GM23248 (cell line): ENCODE data around the gene RIPOR3. TPM values are rescaled to one million over a fixed set of nuclear protein-coding genes. Genes with fewer than 3 reads are reported as not detected.
"Not testable (repeated sequence)": the region's sequence is repeated elsewhere in the genome, so short reads cannot be mapped to it uniquely, and the experiment has no call there.

Source experiments
- DNase-seq: peaks from one replicate; pipeline ENCODE4 v3.0.0-alpha.2; 2015
- H2AFZ ChIP-seq: fragments of 200-600 bp; sonication (generic); 2 replicates; pipeline ENCODE4 v1.6.1; 2016; ENCODE audit warnings: antibody characterized with exemption
- H3F3A ChIP-seq: fragments of 200-600 bp; sonication (generic); 2 replicates; pipeline ENCODE4 v1.6.1; 2016; ENCODE audit warnings: mild to moderate bottlenecking, antibody characterized with exemption, mixed run types; ENCODE audit not compliant: insufficient read depth
- H3K27ac ChIP-seq: fragments of 200-600 bp; sonication (generic); 2 replicates; pipeline ENCODE4 v1.5.1; 2016; ENCODE audit warnings: mild to moderate bottlenecking
- H3K27me3 ChIP-seq: fragments of 200-600 bp; sonication (generic); replicated peaks from 2 replicates; pipeline ENCODE4 v1.6.1; 2016; ENCODE audit warnings: mild to moderate bottlenecking; ENCODE audit not compliant: insufficient read depth
- H3K36me3 ChIP-seq: fragments of 200-600 bp; sonication (generic); 2 replicates; pipeline ENCODE4 v1.6.1; 2016; ENCODE audit warnings: low read depth, mild to moderate bottlenecking
- H3K4me1 ChIP-seq: fragments of 200-600 bp; sonication (generic); 2 replicates; pipeline ENCODE4 v1.6.1; 2016; ENCODE audit warnings: mild to moderate bottlenecking; ENCODE audit not compliant: insufficient read depth
- H3K4me2 ChIP-seq: fragments of 200-600 bp; sonication (generic); one replicate; pipeline ENCODE4 v1.6.1; 2016; ENCODE audit warnings: mild to moderate bottlenecking; ENCODE audit not compliant: unreplicated experiment
- H3K4me3 ChIP-seq: fragments of 200-600 bp; sonication (generic); 2 replicates; pipeline ENCODE4 v1.5.1; 2016; ENCODE audit warnings: mild to moderate bottlenecking
- H3K79me2 ChIP-seq: fragments of 200-600 bp; sonication (generic); 2 replicates; pipeline ENCODE4 v1.6.1; 2016; ENCODE audit warnings: mild to moderate bottlenecking; ENCODE audit not compliant: insufficient read depth
- H3K9ac ChIP-seq: fragments of 200-600 bp; sonication (generic); 2 replicates; pipeline ENCODE4 v1.6.1; 2016; ENCODE audit warnings: mild to moderate bottlenecking
- H3K9me2 ChIP-seq: fragments of 200-600 bp; sonication (generic); 2 replicates; pipeline ENCODE4 v1.6.1; 2016; ENCODE audit warnings: mixed run types, mild to moderate bottlenecking, moderate library complexity; ENCODE audit not compliant: insufficient read depth
- H3K9me3 ChIP-seq: fragments of 200-600 bp; sonication (generic); one replicate; pipeline ENCODE4 v1.6.1; 2017; ENCODE audit warnings: low read depth
- H4K20me1 ChIP-seq: fragments of 200-600 bp; sonication (generic); 2 replicates; pipeline ENCODE4 v1.6.0; 2016; ENCODE audit not compliant: insufficient read depth
- EZH2 ChIP-seq: fragments of 200-600 bp; sonication (generic); IDR thresholded peaks from 2 replicates; pipeline ENCODE4 v1.6.1; 2018; ENCODE audit warnings: antibody characterized with exemption, mild to moderate bottlenecking; ENCODE audit not compliant: insufficient read depth, poor library complexity, severe bottlenecking
- EZH2phosphoT487 ChIP-seq: fragments of 200-600 bp; sonication (generic); IDR thresholded peaks from 2 replicates; pipeline ENCODE4 v1.6.1; 2018; ENCODE audit warnings: antibody characterized with exemption, moderate library complexity, mild to moderate bottlenecking, low read depth; ENCODE audit not compliant: insufficient read depth
- WGBS, 2 experiments: methylation state at CpG; one replicate each; pipeline ENCODE4 v1.1.6; 2015 to 2017; ENCODE audit warnings: low lambda C conversion rate in 2 of 2, low coverage in 1 of 2; ENCODE audit errors: missing lambda C conversion rate in 2 of 2; 5-methylcytosine and 5-hydroxymethylcytosine counted together
- in situ Hi-C: fragments of 300-500 bp; cut with MboI; formaldehyde crosslinking; loops from 2 replicates; pipeline ENCODE4 v1.15.0; 2020
- polyA plus RNA-seq: library from polyadenylated mRNA; unstranded; fragments of >200 nt; fragmentation: Nextera tagmentation; extraction: Ambion mirVana; gene quantifications from 2 replicates; pipeline ENCODE4 v1.2.1, GENCODE V29; 2016
- total RNA-seq: library from RNA; depleted of rRNA; stranded (reverse); fragments of >200 nt; shearing (Covaris generic); gene quantifications from 2 replicates; pipeline ENCODE4 v1.2.3, GENCODE V29; 2014

Gene RIPOR3
- total and polyA plus RNA-seq, 2 experiments from 2014 or later = 0.49 TPM; not detected in 1

GRCh38 chr20:50717974-50718761, 26.8 kb upstream of the RIPOR3 start:
- 76 to 84% methylated on average over 13 of the region's 13 CpGs for WGBS, 2 experiments
- H3K4me3 ChIP-seq = no peak overlapping the region
- H3F3A ChIP-seq = no peaks in the 10 kb centered on the region
- no peaks in the 10 kb centered on the region for H3K79me2 ChIP-seq
- no peak for DNase-seq
- no peaks in the 10 kb centered on the region for H4K20me1 ChIP-seq
- TF ChIP-seq EZH2 = no peak
- TF ChIP-seq EZH2phosphoT487 = no peak
- no peaks in the 10 kb centered on the region for H3K9me2 ChIP-seq
- no peak overlapping the region for H3K4me2 ChIP-seq
- no peaks in the 10 kb centered on the region for H3K27me3 ChIP-seq
- no peaks in the 10 kb centered on the region for H3K9me3 ChIP-seq
- no peak overlapping the region for H3K27ac ChIP-seq
- peaks cover 6% of the 10 kb centered on the region; the same call in 1 of the 2 replicates for H3K4me1 ChIP-seq
- no peak overlapping the region for H2AFZ ChIP-seq
- no peaks in the 10 kb centered on the region for H3K36me3 ChIP-seq
- H3K9ac ChIP-seq = no peak overlapping the region
- in situ Hi-C loops = no loop called here

GRCh38 chr20:50717312-50717711, 26.0 kb upstream of the RIPOR3 start:
- H3K4me1 ChIP-seq = peaks cover 6% of the 10 kb centered on the region; the same call in 1 of the 2 replicates
- H3K27ac ChIP-seq = no peak overlapping the region
- no peaks in the 10 kb centered on the region for H3K79me2 ChIP-seq
- no peak for TF ChIP-seq EZH2
- no peak for TF ChIP-seq EZH2phosphoT487
- in situ Hi-C loops = no loop called here
- H3K27me3 ChIP-seq = no peaks in the 10 kb centered on the region
- H3K9me2 ChIP-seq = no peaks in the 10 kb centered on the region
- no peak for DNase-seq
- no peak overlapping the region for H3K4me3 ChIP-seq
- no peaks in the 10 kb centered on the region for H3K9me3 ChIP-seq
- 69 to 78% methylated on average over 2 of the region's 2 CpGs for WGBS, 2 experiments
- no peaks in the 10 kb centered on the region for H3F3A ChIP-seq
- no peaks in the 10 kb centered on the region for H3K36me3 ChIP-seq
- no peaks in the 10 kb centered on the region for H4K20me1 ChIP-seq
- no peak overlapping the region for H2AFZ ChIP-seq
- no peak overlapping the region for H3K9ac ChIP-seq
- no peak overlapping the region for H3K4me2 ChIP-seq

DNA sequence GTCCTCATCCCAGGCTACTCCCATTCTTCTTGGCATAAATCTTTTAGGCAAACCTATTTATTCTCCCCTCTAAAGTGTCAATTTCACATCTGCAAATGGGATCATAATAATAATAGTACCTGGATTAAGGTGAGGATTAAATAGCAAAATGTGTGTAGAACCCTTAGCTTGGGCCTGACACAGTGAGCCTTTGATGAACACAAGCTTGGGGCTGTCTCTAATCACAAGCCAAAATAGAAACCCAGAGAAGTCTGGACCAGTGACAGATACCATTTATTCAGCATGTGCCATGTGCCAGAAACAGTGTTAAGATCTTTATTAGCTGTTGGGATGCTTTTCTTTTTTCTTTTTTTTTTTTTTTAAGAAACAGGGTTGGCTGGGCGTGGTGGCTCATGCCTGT, 25.2 kb upstream of the RIPOR3 start:
- Histone ChIP-seq H3K9me2 (no peaks in the 10 kb centered on the region), H3K36me3 (no peaks in the 10 kb centered on the region), H3F3A (no peaks in the 10 kb centered on the region), H3K4me3 (no peak overlapping the region), H3K79me2 (no peaks in the 10 kb centered on the region), H3K27me3 (no peaks in the 10 kb centered on the region), H3K9me3 (no peaks in the 10 kb centered on the region), H4K20me1 (no peaks in the 10 kb centered on the region), H2AFZ (no peak overlapping the region), H3K4me2 (no peak overlapping the region), H3K27ac (no peak overlapping the region), H3K9ac (no peak overlapping the region), H3K4me1 (peaks cover 6% of the 10 kb centered on the region; the same call in 1 of the 2 replicates)
- TF ChIP-seq EZH2phosphoT487 (no peak), EZH2 (no peak)
- in situ Hi-C loops = no loop called here
- WGBS, 2 experiments = 79 to 83% methylated on average over 1 of the region's 1 CpG
- no peak for DNase-seq

- Histone ChIP-seq H3K9me3 (no peaks in the 10 kb centered on the region), H3K9me2 (no peaks in the 10 kb centered on the region), H3K4me1 (peaks cover 10% of the 10 kb centered on the region), H3K9ac (no peak overlapping the region), H2AFZ (no peak overlapping the region), H3K27me3 (no peaks in the 10 kb centered on the region), H3K4me3 (no peak overlapping the region), H3F3A (no peaks in the 10 kb centered on the region), H3K27ac (no peak overlapping the region), H3K79me2 (no peaks in the 10 kb centered on the region), H3K4me2 (no peak overlapping the region), H4K20me1 (no peaks in the 10 kb centered on the region), H3K36me3 (no peaks in the 10 kb centered on the region)
- DNase-seq = no peak
- in situ Hi-C loops = no loop called here
- 92 to 98% methylated on average over 3 of the region's 3 CpGs for WGBS, 2 experiments
- TF ChIP-seq EZH2 = no peak
- no peak for TF ChIP-seq EZH2phosphoT487
Observed at GRCh38 chr20:50715694-50716093, 24.4 kb upstream of the RIPOR3 start.

DNA sequence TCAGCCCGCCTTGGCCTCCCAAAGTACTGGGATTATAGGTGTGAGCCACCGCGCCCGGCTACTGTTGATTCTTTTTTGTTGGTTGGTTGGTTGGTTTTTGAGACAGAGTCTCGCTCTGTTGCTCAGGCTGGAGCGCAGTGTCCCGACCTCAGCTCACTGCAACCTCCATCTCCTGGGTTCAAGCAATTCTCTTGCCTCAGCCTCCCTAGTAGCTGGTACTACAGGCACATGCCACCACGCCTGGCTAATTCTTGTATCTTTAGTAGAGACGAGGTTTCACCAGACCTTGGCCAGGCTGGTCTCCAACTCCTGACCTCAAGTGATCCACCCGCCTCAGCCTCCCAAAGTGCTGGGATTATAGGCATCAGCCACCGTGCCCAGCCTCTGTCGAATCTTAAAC, 23.1 kb upstream of the RIPOR3 start:
- H3F3A ChIP-seq, H3K27ac ChIP-seq, H4K20me1 ChIP-seq, H3K9ac ChIP-seq, H3K9me2 ChIP-seq, H3K9me3 ChIP-seq, H2AFZ ChIP-seq, H3K36me3 ChIP-seq, H3K4me3 ChIP-seq, H3K79me2 ChIP-seq, DNase-seq, H3K4me2 ChIP-seq, H3K27me3 ChIP-seq, in situ Hi-C loops: not testable (repeated sequence)
- H3K4me1 ChIP-seq = peaks cover 15% of the 10 kb centered on the region
- WGBS, 2 experiments = 96% methylated on average over 12 of the region's 12 CpGs
